NOMO-1 treated with DMSO at 0.1 percent for 48 hours (cell line): Measurements from ENCODE around the gene LEKR1.

Experiments used
- DNase-seq: peaks from one replicate; lab custom pipeline; 2025; ENCODE audit not compliant: unreplicated experiment; lab: John Stamatoyannopoulos, UW

The LEKR1 gene

GRCh38 chr3:157094301-157094700 lies 268.1 kb downstream of the LEKR1 start:
- DNase-seq: no peak

- no peak for DNase-seq
Observed at GRCh38 chr3:157094751-157095480, 268.8 kb downstream of the LEKR1 start.
